SK-N-SH (cell line): Measurements from ENCODE around the gene CEP170. TPM values are rescaled to one million over a fixed set of nuclear protein-coding genes. Genes with fewer than 3 reads are reported as not detected.

Experiments
- CTCF ChIA-PET: fragments of 300-600, 350-600 bp; formaldehyde crosslinking; extraction: SDS; loops from one replicate; lab custom pipeline; 2021; lab: Yijun Ruan, JAX
- POLR2A ChIA-PET: fragments of 350-600 bp; sonication (Branson Sonifier 250); formaldehyde crosslinking; extraction: SDS; loops from one replicate; lab custom pipeline; 2020; ENCODE audit warnings: antibody characterized with exemption, inconsistent platforms; lab: Yijun Ruan, JAX
- DNase-seq: peaks from one replicate; pipeline ENCODE4 v3.0.0; 2012
- H2AFZ ChIP-seq: fragments of 200-600 bp; sonication (generic); 2 replicates; pipeline ENCODE4 v1.8.1; 2016; ENCODE audit warnings: antibody characterized with exemption, mild to moderate bottlenecking, low read depth
- H3F3A ChIP-seq: fragments of 200-600 bp; sonication (generic); replicated peaks from 2 replicates; pipeline ENCODE3; 2016; ENCODE audit warnings: antibody characterized with exemption, mild to moderate bottlenecking; ENCODE audit not compliant: insufficient read depth
- H3K27ac ChIP-seq, 2 experiments: fragments of 200-500 bp in 1 of 2; fragments of 200-600 bp in 1 of 2; sonication (Bioruptor generic) in 1 of 2; sonication (generic), shearing (Covaris generic) in 1 of 2; 2 replicates each; pipeline versions ENCODE4 v1.5.1 to v1.6.1; 2014 to 2016; ENCODE audit warnings: low read depth in 2 of 2, inconsistent platforms in 1 of 2, low read length in 1 of 2, mild to moderate bottlenecking in 1 of 2, mixed read lengths in 1 of 2
- H3K27me3 ChIP-seq: fragments of 200-600 bp; sonication (generic), shearing (Covaris generic); 2 replicates; pipeline ENCODE4 v1.6.1; 2016; ENCODE audit warnings: mixed run types; ENCODE audit not compliant: insufficient read depth
- H3K36me3 ChIP-seq, 2 experiments: fragments of 200-500 bp in 1 of 2; fragments of 200-600 bp in 1 of 2; sonication (Bioruptor generic) in 1 of 2; sonication (generic) in 1 of 2; replicated peaks in 1 of 2; 2 replicates each; pipeline versions ENCODE3 to v1.5.1; 2014 to 2016; ENCODE audit warnings: low read length in 1 of 2, mild to moderate bottlenecking in 1 of 2; ENCODE audit not compliant: insufficient read depth in 2 of 2, control insufficient read depth in 1 of 2
- H3K4me1 ChIP-seq, 2 experiments: fragments of 200-500 bp in 1 of 2; fragments of 200-600 bp in 1 of 2; sonication (Bioruptor generic) in 1 of 2; sonication (generic), shearing (Covaris generic) in 1 of 2; 2 replicates each; pipeline versions ENCODE4 v1.5.1 to v1.6.1; 2014 to 2016; ENCODE audit warnings: low read depth in 1 of 2, low read length in 1 of 2, mixed run types in 1 of 2; ENCODE audit not compliant: insufficient read depth in 2 of 2, control insufficient read depth in 1 of 2
- H3K4me2 ChIP-seq: fragments of 200-600 bp; sonication (generic), shearing (Covaris generic); 2 replicates; pipeline ENCODE4 v1.6.1; 2017; ENCODE audit warnings: mixed run types
- H3K4me3 ChIP-seq, 2 experiments: fragments of 200-500 bp in 1 of 2; fragments of 200-600 bp in 1 of 2; sonication (Bioruptor generic) in 1 of 2; sonication (generic), shearing (Covaris generic) in 1 of 2; 2 replicates each; pipeline versions ENCODE4 v1.5.1 to v1.8.1; 2014 to 2016; ENCODE audit warnings: low read depth in 2 of 2, inconsistent platforms in 1 of 2, low read length in 1 of 2, mild to moderate bottlenecking in 1 of 2, mixed read lengths in 1 of 2, moderate library complexity in 1 of 2
- H3K79me2 ChIP-seq: fragments of 200-600 bp; sonication (generic); 2 replicates; pipeline ENCODE4 v1.8.1; 2017; ENCODE audit warnings: mild to moderate bottlenecking; ENCODE audit not compliant: insufficient read depth
- H3K9ac ChIP-seq: fragments of 200-600 bp; sonication (generic); 2 replicates; pipeline ENCODE4 v1.6.1; 2017; ENCODE audit warnings: mixed run types
- H3K9me2 ChIP-seq: fragments of 200-600 bp; sonication (generic); 2 replicates; pipeline ENCODE4 v1.6.1; 2017; ENCODE audit warnings: mixed run types
- H3K9me3 ChIP-seq: fragments of 200-600 bp; sonication (generic); 2 replicates; pipeline ENCODE4 v1.6.1; 2017; ENCODE audit warnings: mixed run types, mild to moderate bottlenecking, moderate library complexity
- H4K20me1 ChIP-seq: fragments of 200-600 bp; sonication (generic); 2 replicates; pipeline ENCODE4 v1.6.1; 2017; ENCODE audit warnings: mild to moderate bottlenecking, mixed run types; ENCODE audit not compliant: insufficient read depth
- CHD2 ChIP-seq: fragments of 150-350 bp; IDR thresholded peaks from 2 replicates; pipeline ENCODE4 v1.6.1; 2018; ENCODE audit warnings: low read length; ENCODE audit not compliant: partially characterized antibody
- ELF1 ChIP-seq: IDR thresholded peaks from 2 replicates; pipeline ENCODE4 v1.4.0; 2012
- EZH2phosphoT487 ChIP-seq: fragments of 200-600 bp; sonication (generic); IDR thresholded peaks from 2 replicates; pipeline ENCODE4 v1.6.1; 2017; ENCODE audit warnings: low read depth, mixed run types, mild to moderate bottlenecking, antibody characterized with exemption, moderate library complexity, borderline replicate concordance
- FOSL2 ChIP-seq: IDR thresholded peaks from 2 replicates; pipeline ENCODE4 v1.4.0; 2012; ENCODE audit warnings: low read depth, mild to moderate bottlenecking, moderate library complexity, borderline replicate concordance
- FOXM1 ChIP-seq: IDR thresholded peaks from 2 replicates; pipeline ENCODE4 v1.4.0; 2012; ENCODE audit warnings: low read depth, mild to moderate bottlenecking
- IRF3 ChIP-seq: fragments of 150-350 bp; IDR thresholded peaks from 2 replicates; pipeline ENCODE4 v1.6.1; 2016; ENCODE audit warnings: mild to moderate bottlenecking, low read depth, low read length
- JUND ChIP-seq: IDR thresholded peaks from 2 replicates; pipeline ENCODE4 v1.4.0; 2012
- MXI1 ChIP-seq: IDR thresholded peaks from 2 replicates; pipeline ENCODE4 v1.6.1; 2012; ENCODE audit warnings: mild to moderate bottlenecking, low read depth, low read length, improper control_type of control experiment
- NFIC ChIP-seq: IDR thresholded peaks from 2 replicates; pipeline ENCODE4 v1.4.0; 2012; ENCODE audit warnings: borderline replicate concordance
- POLR2AphosphoS5 ChIP-seq: IDR thresholded peaks from 2 replicates; pipeline ENCODE4 v1.6.1; 2012; ENCODE audit warnings: low read depth, low read length
- RFX5 ChIP-seq: IDR thresholded peaks from 2 replicates; pipeline ENCODE4 v1.6.1; 2012; ENCODE audit warnings: mild to moderate bottlenecking, improper control_type of control experiment, low read length
- TAF1 ChIP-seq: IDR thresholded peaks from 2 replicates; pipeline ENCODE4 v1.6.1; 2012; ENCODE audit warnings: low read depth, mild to moderate bottlenecking, low read length, moderate library complexity, borderline replicate concordance
- TCF12 ChIP-seq: IDR thresholded peaks from 2 replicates; pipeline ENCODE4 v1.4.0; 2012
- YY1 ChIP-seq: IDR thresholded peaks from 2 replicates; pipeline ENCODE4 v1.4.0; 2012; ENCODE audit warnings: low read depth, mild to moderate bottlenecking
- whole genome bisulfite sequencing: methylation state at CpG from one replicate; pipeline ENCODE4 v1.1.6; 2017; ENCODE audit warnings: low lambda C conversion rate; 5-methylcytosine and 5-hydroxymethylcytosine counted together
- polyA plus RNA-seq, 3 experiments: library from polyadenylated mRNA; depleted of rRNA; stranded (reverse); fragments of >200 nt; gene quantifications; 2 replicates each; pipeline ENCODE4 v1.2.3, GENCODE V29; 2012

Gene CEP170
- polyA plus RNA-seq, 1 of the 3 experiments (the other 2 are of a cell fraction), result 67.2 TPM

- Histone ChIP-seq H4K20me1 (peaks cover 96% of the 10 kb centered on the region), H2AFZ (no peak overlapping the region), H3K9me3 (peaks cover 21% of the 10 kb centered on the region), H3K27me3 (no peaks in the 10 kb centered on the region), H3K79me2 (peaks cover 100% of the 10 kb centered on the region), H3K4me2 (no peak overlapping the region), H3K9me2 (no peaks in the 10 kb centered on the region), H3K4me1 (peaks cover 0 to 15% of the 10 kb centered on the region in 2 experiments; a peak in 2 of 4 replicates), H3K9ac (no peak overlapping the region), H3K4me3 (no peak overlapping the region), H3F3A (peaks cover 56% of the 10 kb centered on the region), H3K36me3 (peaks cover 11 to 74% of the 10 kb centered on the region in 2 experiments), H3K27ac (peak overlapping the region; percentile 44 to 60; a peak in 2 of 4 replicates)
- TF ChIP-seq FOXM1, result no peak
- TF ChIP-seq RFX5, result no peak
- TF ChIP-seq FOSL2, result no peak
- no peak for TF ChIP-seq YY1
- no peak for TF ChIP-seq ELF1
- TF ChIP-seq MXI1, result no peak
- ChIA-PET CTCF (interaction anchor here (1.0 to 1.1 kb wide), 2 partner anchors 10 to 15 kb away, joined by 3 read pairs; no protein-coding TSS in a partner anchor), POLR2A (no interaction called here)
- 91% methylated on average over 4 of the region's 4 CpGs for WGBS
- DNase-seq, result no peak
Observed at GRCh38 chr1:243234978-243235647, 20.0 kb downstream of the CEP170 start.

GRCh38 chr1:243233908-243234307 lies 21.2 kb downstream of the CEP170 start:
- H3K4me2 ChIP-seq, result no peak overlapping the region
- no peaks in the 10 kb centered on the region for H3K9me2 ChIP-seq
- peaks cover 0 to 15% of the 10 kb centered on the region in 2 experiments; a peak in 2 of 4 replicates for H3K4me1 ChIP-seq
- ChIA-PET POLR2A (no interaction called here), CTCF (no interaction called here)
- 79% methylated on average over 2 of the region's 2 CpGs for WGBS
- TF ChIP-seq NFIC, result peak; percentile 6; the same call in 1 of the 2 replicates
- TF ChIP-seq POLR2AphosphoS5, result 0 out of 2 replicates have a peak, but pooled peaks have one; percentile 12
- no peak for TF ChIP-seq IRF3
- TF ChIP-seq TAF1, result no peak
- peak; percentile 47; the same call in 1 of the 2 replicates for TF ChIP-seq JUND
- TF ChIP-seq TCF12, result peak; percentile 83
- TF ChIP-seq YY1, result no peak
- no peak for TF ChIP-seq CHD2
- TF ChIP-seq EZH2phosphoT487, result no peak
- peak; percentile 36; the same call in 1 of the 2 replicates for TF ChIP-seq FOSL2
- H3K36me3 ChIP-seq, result peaks cover 16 to 81% of the 10 kb centered on the region in 2 experiments
- H3K9ac ChIP-seq, result no peak overlapping the region
- peaks cover 96% of the 10 kb centered on the region for H4K20me1 ChIP-seq
- H3K4me3 ChIP-seq, result no peak overlapping the region
- H3K79me2 ChIP-seq, result peaks cover 100% of the 10 kb centered on the region
- H3K27me3 ChIP-seq, result no peaks in the 10 kb centered on the region
- DNase-seq, result no peak
- peaks cover 26% of the 10 kb centered on the region for H3K9me3 ChIP-seq
- no peak overlapping the region for H2AFZ ChIP-seq
- peaks cover 62% of the 10 kb centered on the region for H3F3A ChIP-seq
- peak overlapping the region; percentile 44 to 47; a peak in 2 of 4 replicates for H3K27ac ChIP-seq
